GM21576 (cell line): ENCODE results near the gene UPK3BL2.
"Not testable (repeated sequence)": the region's sequence is repeated elsewhere in the genome, so short reads cannot be mapped to it uniquely, and the experiment has no call there.

Experiments used
- ATAC-seq: cut with Tn5 transposase; IDR thresholded peaks from one replicate; pipeline ENCODE4 v1.9.1; 2021; ENCODE audit warnings: mild to moderate bottlenecking, moderate library complexity; ENCODE audit not compliant: unreplicated experiment

Gene UPK3BL2

DNA sequence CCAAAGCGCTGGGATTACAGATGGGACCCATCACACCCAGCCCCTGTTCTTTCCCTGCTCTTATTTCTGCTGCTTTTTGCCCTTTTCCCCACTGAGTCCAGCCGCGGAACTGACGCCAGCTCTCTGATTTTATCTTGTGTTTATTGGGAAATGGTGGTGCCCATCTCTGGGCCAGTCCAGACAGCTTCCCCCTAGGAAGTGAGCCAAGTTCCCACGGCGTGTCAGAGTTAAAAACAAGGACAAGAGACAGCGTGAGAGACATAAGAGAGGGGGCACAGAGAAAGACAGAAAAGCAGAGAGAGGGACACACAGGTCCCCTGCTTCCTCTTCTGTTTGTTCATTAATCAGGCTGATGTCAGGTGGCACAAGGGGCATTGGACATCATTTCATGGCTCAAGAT, 11.9 kb downstream of the UPK3BL2 start:
- ATAC-seq: not testable (repeated sequence)

DNA sequence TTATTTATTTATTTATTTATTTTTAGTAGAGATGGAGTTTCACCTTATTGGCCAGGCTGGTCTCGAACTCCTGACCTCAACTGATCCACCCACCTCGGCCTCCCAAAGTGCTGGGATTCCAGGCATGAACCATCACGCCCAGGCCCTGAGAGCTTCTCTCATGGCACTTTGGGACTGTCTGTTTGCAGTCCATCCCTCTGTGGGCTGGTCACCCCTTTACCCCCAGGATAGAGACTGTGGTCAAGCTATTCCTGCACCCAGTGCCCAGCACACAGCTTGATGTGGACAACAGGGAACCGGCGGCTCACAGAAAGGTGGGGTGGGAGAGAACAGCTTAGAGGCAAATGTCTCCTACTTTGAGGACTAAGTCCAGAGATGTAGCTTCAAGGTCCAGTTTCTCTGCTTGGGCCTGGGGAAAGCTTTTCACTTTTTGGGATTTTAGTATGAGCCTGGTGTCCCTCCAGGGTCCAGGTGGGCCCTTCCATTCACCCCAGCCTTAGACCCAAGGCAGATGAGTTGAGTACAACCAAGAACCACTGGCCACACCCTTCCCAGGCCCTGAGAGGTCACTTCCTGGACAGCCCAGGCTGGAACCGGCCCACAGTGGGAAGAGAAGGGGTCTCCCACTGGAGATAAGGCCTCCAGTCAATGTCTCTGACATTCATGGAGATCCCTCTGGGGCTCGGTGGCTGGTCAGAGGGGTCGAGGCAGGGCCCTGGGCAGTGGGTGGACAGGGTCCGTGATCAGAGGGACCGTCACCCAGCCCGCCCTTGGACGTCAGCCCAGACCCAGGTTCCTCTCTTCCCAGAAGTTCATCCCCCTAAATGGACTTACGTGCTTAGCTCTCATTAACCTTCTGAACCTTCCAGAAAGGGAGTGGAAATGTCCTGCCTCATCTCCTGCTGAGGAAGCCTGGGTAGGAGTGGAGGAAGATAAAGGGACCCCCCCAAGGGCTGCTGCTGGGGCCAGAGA, 15.4 kb downstream of the UPK3BL2 start:
- ATAC-seq: not testable (repeated sequence)

DNA sequence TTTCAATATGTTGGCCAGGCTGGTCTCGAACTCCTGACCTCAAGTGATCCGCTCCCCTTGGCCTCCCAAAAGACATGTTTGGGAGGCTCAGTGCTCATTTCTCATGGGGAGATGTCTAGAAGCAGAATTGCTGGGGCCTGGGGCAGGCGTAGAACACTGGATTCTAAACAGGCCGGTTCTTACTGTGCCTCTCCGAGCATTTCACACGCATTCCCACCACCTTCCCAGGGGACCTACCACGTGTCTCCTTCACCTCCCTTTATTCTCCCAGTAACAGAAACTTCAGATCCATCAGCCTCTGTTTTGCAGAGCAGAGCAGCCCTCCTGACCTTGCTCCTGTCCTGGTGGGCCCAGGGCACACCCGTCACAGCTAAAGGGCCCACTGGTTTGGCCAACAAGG, 16.3 kb downstream of the UPK3BL2 start:
- ATAC-seq: not testable (repeated sequence)

DNA sequence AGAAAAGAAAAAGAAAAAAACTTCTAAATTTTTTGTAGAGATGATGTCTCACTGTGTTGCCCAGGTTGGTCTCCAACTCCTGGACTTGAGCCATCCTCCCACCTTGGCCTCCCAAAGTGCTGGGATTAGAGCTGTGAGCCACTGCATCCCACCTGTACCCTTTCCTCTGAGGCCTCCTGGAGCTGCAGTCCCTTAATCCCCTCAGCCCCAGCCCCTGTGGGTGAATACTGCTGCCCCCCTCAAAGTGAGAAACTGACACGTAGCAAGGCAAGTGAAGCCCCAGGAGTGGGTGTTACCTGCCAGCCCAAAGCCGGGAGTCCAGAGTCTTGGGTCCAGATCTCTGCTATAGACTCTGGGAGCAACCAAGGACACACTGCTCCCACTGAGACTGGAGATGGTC, 18.7 kb downstream of the UPK3BL2 start:
- not testable (repeated sequence) for ATAC-seq

DNA sequence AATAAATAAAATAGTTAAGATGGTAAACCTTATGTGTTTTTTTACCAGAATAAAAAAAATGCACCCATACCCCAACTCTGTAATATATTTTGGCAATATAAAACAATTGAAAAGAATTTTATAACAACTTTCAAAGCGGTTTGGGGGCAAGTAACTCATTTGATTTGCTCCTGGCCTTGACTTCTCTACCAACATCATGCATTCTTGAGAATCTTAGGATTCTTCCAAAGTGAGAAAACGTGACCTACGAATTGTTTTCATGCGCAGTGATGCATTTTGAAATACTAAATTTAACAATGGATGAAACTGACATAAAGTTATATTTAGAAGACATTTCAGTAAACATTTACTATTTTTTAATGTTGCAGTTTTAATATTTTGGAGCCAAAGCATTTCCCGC, 22.7 kb downstream of the UPK3BL2 start:
- not testable (repeated sequence) for ATAC-seq

DNA sequence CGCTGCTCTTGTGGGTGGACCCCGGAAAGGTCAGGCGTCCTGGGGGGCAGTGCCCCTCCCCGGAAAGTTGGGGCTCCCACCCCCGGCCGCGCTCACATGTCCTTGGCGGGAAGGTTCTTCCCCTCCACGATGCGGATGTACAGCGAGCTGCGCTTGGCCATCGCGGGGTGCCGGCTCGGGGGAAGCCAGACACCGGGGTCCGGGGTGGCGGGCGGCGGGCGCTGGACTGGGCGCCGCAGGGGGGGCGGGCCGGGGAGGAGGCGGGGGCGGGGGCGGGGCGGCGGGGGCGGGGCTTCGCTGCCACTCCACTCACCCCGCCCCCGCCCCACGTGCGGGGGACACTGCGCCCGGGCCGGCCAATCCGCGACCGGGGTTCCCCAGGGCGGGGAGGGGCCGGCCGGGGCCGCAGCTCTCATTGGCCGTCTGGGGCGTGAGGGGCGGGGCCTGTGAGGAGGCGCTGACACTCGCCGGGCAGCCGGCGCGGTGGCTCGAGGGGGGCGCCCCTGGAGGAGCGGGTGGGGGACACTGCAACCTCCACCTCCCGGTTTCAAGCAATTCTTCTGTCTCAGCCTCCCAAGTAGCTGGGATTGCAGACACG, 25.8 kb downstream of the UPK3BL2 start, which contains the start of gene RASA4B:
Gene RASA4B, minus strand, starts transcription at position 228 of the 598 bp plus-strand sequence. Its CDS starts 67 bp downstream, at position 161.
- peak; percentile 57 for ATAC-seq

DNA sequence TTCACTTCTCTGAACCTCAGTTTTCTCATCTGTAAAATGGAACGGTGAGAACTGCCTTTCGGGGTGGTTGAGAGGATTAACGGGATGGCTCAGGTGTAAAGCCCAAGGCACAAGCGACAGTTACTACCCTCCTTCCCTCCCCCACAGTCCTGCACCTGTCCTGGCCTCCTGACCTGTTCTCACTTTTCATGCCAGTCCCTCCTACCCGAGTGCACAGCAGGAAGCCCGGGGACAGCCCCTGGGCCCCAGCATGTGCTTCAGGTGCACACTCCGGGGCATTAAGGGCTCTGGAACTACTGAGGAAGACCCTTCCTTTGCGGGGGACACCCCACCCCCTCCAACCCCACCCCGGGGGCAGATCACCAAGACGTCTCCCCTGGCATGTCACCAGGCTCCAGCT, 26.5 kb downstream of the UPK3BL2 start:
- ATAC-seq: peak; percentile 23

DNA sequence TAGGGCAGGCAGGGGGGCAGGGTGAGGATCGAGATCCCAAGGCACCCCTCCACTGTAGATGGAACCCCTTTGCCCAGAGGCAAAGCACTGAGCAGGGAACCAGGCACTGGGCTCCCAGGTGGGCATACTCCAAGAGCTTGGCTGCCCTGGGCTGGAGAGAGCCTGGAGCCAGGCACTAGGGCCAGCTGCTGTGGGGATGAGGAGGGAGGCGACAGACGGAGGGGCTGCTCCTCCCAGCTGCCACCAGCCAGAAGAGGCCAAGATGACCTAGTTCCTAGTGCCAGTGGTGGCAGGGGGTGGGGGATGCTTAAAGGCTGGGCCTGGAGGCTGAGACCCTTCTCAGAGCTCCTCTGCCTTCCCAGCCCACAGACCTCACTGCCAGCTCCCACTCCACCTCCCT, 27.6 kb downstream of the UPK3BL2 start:
- ATAC-seq: not testable (repeated sequence)

DNA sequence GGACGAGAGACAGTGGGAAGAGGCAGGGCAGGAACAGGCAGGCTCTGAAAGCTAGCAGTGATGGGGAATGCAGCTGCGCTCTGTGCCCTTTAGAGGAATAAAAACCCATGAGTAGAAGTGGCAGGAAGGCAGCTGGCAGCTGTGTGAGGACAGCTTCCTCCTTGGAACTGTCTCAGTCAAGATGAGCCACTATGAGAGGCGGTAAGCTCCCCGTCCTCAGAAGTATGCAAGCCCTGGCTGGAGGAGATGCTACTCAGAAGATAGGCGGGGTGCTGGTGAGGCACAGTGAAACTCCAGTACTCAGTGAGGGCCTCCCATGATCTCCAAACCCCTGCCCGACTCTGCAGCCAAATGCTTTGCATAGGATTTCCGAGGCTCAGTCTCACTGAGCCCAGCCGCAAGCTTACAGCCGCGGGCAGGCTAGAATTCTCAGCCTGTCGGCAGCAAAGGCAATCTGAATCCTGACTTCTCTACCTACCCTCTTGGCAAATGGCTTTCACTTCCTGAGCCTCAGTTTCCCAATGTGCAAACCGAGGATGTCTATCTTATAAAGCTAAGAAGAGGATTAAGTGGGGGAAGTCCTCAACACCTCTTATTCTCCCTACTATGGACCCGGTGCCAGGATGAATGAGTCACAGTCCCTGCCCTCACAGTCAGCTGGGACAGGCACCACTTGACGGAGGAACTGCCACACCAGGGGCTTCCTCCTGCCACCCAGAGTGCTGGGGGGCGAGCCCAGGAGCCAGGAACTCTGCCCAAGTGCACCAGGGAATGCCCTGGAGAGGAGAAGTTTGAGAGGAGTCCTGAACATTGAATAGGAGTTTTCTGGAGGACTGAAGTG, 28.4 kb downstream of the UPK3BL2 start:
- ATAC-seq: peak; percentile 56

DNA sequence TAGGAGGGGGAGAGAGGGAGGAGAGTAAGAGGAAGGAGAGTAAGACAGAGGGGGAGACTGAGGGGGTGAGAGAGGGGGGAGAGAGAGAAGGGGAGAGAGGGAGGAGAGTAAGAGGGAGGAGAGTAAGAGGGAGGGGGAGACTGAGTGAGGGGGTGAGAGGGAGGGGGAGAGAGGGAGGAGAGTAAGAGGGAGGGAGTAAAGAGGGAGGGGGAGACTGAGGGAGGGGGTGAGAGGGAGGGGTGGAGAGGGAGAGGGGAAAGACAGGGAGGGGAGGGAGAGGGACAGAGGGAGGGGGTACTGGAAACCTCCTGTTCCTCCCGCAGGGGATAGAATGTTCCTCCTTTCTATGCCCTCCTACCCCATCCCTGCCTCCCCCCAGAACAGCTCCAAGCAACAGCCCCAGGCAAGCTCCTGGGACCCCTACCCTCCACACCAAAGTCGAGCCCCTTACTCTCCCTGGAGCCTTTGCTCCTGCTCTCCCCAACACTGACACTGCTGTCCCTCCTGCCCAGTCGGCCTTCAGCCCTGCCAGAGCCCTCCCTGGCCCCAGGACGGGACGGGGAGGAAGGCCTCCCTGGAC, 30.8 kb downstream of the UPK3BL2 start:
- ATAC-seq: not testable (repeated sequence)

DNA sequence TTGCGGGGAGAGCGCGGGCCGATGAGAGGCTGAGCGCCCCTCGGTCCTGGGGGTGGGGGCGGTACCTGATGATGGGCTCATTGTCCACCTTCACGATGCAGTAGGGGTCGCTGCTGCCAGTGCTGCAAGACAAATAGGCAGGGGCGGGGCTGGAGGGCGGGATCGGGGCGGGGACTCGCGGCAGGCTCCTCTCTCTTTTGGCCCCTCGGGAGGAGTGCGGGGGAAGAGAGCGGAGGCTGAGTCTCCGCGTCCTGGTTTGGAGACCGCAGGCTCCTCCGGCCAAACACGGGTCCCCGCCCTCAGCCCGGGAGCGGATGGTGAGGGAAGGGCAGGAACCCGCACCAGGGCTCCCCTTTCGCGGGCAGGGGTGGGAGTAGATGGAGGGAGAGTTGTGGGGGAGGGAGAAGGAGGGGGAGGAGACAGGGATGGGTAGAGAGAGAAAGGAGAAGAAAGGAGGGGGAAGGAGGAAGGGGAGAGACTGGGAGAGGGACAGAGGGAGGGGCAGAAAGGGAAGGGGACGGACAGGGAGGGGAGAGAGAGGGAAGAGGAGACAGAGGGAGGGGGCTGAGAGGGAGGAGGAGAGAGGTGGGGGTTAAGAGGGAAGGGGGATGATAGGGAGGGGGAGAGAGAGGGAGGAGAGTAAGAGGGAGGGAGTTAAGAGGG, 31.5 kb downstream of the UPK3BL2 start:
- ATAC-seq: peak; percentile 36

DNA sequence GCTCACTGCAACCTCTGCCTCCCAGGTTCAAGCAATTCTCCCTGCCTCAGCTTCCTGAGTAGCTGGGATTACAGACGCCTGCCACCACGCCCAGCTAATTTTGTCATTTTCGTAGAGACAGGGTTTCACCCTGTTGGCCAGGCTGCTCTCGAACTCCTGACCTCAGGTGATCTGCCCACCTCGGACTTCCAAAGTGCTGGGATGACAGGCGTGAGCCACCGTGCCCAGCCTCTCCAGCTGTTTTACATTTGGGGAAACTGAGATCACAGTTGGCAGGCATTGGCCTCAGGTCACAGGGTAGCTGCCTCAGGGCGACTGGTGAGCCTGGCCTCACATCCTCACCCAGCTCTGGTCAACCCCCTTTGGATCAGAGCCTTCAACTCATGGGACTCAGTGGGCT, 32.9 kb downstream of the UPK3BL2 start:
- ATAC-seq: not testable (repeated sequence)

DNA sequence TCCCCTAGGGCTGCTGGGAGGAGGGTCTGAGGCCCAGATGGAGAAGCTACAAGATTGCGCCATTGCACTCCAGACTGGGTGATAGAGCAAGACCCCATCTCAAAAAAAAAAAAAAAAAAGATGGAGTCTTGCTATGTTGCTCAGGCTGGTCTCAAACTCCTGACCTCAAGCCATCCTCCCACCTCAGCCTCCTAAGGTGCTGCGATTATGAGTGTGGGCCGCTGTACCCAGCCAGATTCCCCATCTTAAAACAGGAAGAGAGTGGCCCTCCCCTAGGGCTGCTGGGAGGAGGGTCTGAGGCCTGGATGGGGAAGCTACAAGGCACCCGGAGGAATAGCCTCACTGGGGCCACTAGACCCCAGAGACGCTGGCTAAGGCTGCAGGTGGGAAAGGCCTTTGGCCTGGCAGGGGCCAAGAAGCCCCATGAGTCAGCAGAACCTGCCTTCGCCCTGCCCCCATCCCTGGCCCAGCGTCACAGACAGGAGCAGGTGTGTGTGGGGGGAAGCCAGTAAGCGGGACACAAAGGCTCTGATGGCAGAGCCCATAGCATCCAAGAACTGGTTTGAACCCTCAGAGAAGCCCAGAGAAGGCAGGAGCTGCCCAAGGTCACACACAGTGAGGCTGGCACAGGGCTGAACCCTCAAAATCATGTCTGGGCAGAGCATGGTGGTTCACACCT, 35.9 kb downstream of the UPK3BL2 start:
- not testable (repeated sequence) for ATAC-seq

DNA sequence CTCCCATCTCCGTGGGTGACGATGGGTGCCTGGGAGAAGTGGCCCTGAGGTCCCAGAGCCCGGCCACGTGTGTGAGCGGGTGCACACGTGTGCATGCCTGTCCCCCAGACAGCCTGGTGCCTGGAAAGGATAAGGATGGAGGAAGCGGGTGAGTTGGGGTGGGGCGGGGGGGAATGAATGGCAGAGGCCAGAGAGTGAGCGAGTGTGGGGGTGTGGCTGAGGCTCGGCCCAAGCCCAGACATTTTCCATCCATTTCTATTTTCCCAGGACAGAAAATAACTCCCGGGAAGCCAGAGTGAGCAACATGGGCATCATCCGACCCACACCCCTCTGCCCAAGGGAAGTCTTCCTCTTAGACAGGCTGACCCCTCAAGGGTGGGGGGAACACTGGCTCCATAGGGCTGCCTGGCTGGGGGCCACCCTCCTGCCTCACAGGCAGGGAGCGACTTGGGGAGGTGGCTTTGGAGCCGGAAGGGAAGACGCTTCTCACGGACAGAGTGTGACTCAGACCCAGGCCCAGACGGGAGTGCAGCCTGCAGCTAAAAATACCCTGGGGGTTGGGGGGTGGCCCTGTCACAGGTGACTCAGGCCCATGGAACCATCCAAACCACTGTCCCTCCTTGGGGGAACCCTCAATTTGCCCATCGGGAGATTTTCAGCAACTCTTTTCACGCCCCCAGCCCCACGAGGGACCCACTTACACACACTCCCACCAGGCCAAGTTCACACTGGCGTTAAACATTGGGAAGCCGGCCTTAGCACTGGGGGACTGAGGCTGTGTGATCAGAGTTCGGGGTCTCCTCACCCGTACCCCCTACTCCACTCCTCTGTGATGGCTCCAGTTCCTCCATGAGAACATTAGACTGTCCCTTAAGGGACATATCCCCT, 38.0 kb downstream of the UPK3BL2 start:
- ATAC-seq: not testable (repeated sequence)

DNA sequence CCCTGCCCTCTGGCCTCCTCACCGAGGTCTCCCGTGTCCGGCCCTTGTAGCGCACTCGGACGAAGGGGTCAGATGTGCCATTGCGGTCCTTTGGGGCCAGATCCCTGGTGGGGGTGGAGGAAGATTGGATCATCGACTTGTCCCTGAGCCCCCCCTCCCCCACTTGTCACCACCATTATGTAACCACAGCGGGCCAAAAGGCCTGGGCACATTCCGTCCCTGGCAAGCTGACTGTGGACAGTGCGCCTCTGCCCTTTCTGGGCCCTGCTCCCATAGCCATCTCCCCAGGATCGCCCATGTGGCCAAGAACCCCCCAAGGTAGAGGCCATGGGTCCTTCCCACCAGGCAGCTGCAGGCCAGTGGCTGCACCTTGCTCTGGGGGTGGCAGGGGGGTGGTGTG, 40.4 kb downstream of the UPK3BL2 start:
- not testable (repeated sequence) for ATAC-seq

DNA sequence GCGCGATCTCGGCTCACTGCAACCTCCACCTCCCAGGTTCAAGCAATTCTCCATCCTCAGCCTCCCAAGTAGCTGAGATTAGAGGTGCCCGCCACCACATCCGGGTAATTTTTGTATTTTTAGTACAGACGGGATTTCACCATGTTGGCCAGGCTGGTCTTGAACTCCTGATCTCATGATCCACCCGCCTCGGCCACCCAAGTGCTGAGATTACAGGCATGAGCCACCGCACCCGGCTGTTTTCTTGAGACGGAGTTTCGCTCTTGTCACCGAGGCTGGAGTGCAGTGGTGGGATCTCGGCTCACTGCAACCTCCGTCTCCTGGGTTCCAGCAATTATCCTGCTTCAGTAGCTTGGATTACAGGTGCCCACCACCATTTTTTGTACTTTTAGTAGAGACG, 45.2 kb downstream of the UPK3BL2 start:
- not testable (repeated sequence) for ATAC-seq

DNA sequence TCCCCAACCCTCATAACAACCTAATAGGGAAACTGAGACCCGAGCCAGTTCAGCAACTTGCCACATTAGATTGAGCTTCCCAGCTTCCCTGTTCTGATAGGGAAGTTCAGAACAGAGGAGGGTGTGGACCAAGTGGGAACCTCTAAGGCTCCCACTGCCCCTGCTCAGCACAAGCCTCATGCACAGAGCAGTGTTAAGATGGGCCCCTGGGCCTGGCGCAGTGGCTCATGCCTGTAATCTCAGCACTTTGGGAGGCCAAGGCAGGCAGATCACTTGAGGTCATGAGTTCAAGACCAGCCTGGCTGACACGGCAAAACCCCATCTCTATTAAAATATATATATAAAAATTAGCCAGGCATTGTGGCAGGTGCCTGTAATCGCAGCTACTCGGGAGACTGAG, 46.2 kb downstream of the UPK3BL2 start:
- ATAC-seq: not testable (repeated sequence)

DNA sequence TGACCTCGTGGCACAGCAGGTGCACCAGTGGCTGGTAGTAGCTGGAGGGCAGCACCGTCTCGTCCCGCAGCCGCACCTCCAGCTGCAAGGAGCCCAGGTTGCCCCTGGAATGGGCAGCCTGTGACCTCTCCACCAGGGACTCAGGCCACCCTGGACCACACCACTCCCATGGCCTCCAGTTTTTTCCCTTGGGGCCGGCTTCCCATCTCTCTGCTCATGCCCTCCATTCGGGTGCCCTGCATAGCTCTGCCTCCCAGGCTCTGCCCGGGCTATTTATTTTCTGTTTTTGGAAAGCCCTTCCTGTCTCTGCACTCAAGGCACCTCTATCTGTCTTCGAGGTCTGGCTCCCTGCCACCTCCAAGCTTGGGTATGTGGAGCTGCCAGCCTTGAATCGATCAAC, 46.6 kb downstream of the UPK3BL2 start:
- not testable (repeated sequence) for ATAC-seq
